GM11168 (cell line): ENCODE measurements around the gene TDRD3.

Experiments
- in situ Hi-C: fragments of 300-500 bp; cut with MboI; formaldehyde crosslinking; loops from one replicate; pipeline ENCODE4 v1.12.0; 2022; ENCODE audit warnings: low sequenced_read_pairs; ENCODE audit not compliant: unreplicated experiment

Gene TDRD3

GRCh38 chr13:60435762-60436374 is 38.8 kb downstream of the TDRD3 start:
- in situ Hi-C loops, result loop anchor here (25.0 kb wide), 1 partner anchor 749 kb away; no protein-coding TSS in a partner anchor

- in situ Hi-C loops, result loop anchor here (25.0 kb wide), 1 partner anchor 752 kb away; no protein-coding TSS in a partner anchor
Observed at GRCh38 chr13:60439201-60439600, 42.2 kb downstream of the TDRD3 start.

- in situ Hi-C loops, result loop anchor here (25.0 kb wide), 1 partner anchor 754 kb away; no protein-coding TSS in a partner anchor
Observed at GRCh38 chr13:60441761-60442160, 44.7 kb downstream of the TDRD3 start.

GRCh38 chr13:60448907-60449510 is 52.0 kb downstream of the TDRD3 start:
- in situ Hi-C loops, result loop anchor here (25.0 kb wide), 1 partner anchor 762 kb away; no protein-coding TSS in a partner anchor

- in situ Hi-C loops, result no loop called here
Observed at GRCh38 chr13:60453490-60453889, 56.5 kb downstream of the TDRD3 start.

DNA sequence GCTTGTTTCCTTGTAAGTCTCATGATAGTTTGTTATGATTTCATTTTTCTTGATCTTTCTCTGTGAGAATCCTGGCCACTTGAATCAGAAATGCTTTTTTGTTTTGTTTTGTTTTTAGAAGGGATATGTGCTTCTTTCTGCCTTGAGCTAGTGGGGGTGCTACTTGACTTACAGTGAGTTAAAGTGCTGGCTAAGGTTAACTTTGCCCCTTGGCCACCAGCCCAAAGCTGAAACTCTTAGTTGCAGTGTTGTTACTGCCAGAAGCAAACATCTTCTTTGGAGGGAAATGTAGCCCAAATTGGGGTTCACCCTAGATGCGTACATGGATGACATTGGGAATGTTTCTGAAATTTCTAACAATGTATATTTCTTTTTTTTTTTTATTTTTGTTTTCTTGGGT is 57.4 kb downstream of the TDRD3 start:
- in situ Hi-C loops, result no loop called here

DNA sequence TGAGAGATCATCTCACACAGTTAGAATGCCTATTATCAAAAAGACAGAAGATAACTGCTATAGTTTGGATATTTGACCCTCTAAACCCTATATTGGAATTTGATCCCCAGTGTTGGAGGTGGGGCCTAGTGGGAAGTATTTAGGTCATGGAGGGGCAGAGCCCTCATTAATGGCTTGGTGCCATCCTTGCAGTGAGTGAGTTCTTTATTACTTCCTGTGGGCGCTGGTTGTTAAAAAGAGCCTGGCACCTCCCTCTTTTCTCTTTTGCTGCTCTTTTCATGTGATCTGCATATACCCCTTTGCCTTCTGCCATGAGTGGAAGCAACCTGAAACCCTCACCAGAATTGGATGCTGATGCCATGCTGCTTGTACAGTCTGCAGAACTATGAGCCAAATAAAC is 66.8 kb downstream of the TDRD3 start:
- in situ Hi-C loops, result no loop called here

DNA sequence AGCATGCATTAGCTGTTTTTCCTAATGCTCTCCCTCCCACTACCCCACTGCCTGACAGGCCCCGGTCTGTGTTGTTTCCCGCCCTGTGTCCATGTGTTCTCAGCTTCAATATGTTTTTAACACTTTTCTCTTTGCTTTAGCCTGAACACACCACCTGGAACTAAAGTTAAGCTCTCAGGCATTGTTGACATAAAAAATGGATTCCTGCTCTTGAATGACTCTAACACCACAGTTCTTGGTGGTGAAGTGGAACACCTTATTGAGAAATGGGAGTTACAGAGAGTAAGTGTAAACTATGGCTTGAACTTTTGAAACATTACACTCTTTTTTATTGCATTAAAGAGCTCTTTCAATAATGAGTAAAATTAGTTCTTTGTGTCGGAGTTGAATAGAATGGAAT is 70.1 kb downstream of the TDRD3 start:
- in situ Hi-C loops, result no loop called here

- in situ Hi-C loops, result no loop called here
Observed at GRCh38 chr13:60479273-60479672, 82.3 kb downstream of the TDRD3 start.

- in situ Hi-C loops, result no loop called here
Observed at GRCh38 chr13:60482012-60482411, 85.0 kb downstream of the TDRD3 start.

DNA sequence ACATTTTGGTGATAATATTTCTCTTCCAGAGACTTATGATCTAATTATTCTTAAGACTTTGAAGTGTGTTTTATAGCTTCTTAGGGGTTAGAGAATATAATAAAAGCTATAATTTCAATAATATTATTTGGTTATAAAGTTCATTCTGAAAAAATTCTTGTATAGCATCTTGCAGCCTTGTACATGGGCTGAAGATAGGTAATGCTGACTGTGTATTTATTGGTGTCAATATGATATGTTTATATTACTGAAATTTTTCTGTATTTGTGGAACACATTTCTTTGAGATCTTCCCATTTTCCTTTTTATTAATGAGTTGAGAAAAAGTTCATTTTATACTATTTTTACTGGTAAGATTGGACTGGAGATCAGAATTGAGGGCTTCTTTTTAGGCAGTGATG is 87.8 kb downstream of the TDRD3 start:
- in situ Hi-C loops, result no loop called here

DNA sequence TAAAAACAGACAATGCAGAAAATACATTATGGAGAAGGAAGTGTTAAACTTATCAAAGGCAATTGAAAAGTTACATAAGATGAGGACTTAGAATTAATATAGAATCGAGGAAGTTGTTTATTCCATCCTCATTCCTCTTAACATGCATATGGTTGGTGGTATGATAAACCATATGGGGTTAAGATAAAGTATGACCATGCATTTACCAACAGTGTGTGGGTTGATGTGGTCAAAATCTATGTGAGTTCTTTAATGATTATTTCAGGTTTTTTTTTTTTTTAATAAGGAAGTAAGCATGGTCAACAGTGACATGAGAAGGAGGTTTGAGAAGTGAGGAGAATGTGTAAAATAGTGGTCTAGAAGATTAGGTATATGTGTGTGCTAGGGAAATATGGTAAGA is 94.5 kb downstream of the TDRD3 start:
- in situ Hi-C loops, result no loop called here

GRCh38 chr13:60492187-60492586 is 95.2 kb downstream of the TDRD3 start:
- in situ Hi-C loops, result no loop called here

- in situ Hi-C loops, result no loop called here
Observed at GRCh38 chr13:60494296-60494695, 97.3 kb downstream of the TDRD3 start.

DNA sequence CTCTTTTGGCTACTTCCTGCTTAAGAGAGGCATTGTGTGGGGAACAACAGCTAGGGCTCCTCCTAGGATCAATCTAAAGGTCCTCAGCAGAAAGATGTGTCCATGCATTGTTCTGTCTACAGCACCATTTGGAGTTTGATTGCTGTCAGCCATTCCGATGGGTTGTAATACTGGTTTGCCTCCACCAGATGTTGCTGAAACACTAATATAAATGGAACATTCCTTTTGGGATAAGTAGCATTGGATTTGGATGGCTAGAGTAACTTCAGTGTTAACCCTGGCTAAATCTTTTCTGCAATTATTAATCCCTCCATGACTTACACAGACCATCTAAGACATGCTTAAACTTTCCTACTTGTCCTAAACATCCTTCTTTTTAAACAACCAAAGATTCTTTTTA is 104.2 kb downstream of the TDRD3 start:
- in situ Hi-C loops, result no loop called here

GRCh38 chr13:60509601-60510386 is 112.8 kb downstream of the TDRD3 start:
- in situ Hi-C loops, result no loop called here

- in situ Hi-C loops, result no loop called here
Observed at GRCh38 chr13:60511637-60512036, 114.6 kb downstream of the TDRD3 start.

DNA sequence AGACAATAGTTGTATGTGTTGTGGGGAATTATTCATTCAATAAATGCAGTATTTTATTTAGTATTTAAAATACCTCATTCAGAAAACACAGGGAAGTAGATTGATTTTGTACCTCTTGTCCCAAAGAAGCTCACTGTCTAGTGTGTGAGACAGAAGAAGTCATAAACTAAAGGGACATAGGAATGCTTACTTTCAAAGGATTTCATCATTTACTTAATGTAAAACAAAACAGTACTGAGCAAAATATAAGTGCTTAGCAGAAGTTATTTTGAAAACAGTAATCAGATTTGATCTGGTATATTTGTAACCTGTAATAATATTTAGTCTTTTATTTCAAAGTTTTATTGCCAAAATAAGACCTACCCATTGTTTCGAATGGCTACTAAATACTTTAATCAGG is 117.9 kb downstream of the TDRD3 start:
- in situ Hi-C loops, result no loop called here

GRCh38 chr13:60519496-60519895 is 122.5 kb downstream of the TDRD3 start:
- in situ Hi-C loops, result no loop called here

DNA sequence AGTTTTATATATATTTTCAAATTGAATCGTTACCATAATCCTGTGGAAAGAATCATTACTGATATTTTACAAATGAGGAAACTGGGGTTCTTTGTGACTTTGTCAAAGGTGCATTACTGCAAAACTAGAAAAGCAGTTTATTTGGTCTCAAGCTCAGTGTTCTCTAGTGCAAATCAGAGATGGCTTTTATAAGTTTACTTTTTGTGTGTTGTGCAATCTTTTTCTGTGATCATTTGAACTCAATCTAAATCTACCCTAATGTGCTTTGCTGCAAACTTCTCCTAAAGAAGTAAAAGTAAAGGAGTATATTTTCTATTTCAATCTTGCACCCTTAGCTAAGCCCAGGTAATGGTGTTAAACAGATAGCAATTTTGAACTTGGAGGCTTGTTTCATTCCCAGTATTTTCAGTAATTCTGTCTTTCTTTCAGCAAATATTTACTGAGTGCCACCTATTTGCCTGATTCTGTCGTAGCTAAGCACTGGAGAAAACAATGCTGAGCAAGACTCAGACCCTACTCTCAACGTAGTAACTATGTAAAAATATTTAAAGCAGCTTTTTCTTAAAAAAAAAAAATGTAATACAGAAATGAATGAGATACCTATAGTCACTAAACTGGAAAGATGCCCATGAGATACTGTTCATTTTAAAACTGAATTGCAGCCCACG is 124.0 kb downstream of the TDRD3 start:
- in situ Hi-C loops, result no loop called here

- in situ Hi-C loops, result no loop called here
Observed at GRCh38 chr13:60538566-60538965, 141.5 kb downstream of the TDRD3 start.
